Stomach (tissue), 9 donors: ENCODE measurements around the gene EOLA2. TPM values are rescaled to one million over a fixed set of nuclear protein-coding genes. Genes with fewer than 3 reads are reported as not detected.
"Not testable (repeated sequence)": the region's sequence is repeated elsewhere in the genome, so short reads cannot be mapped to it uniquely, and the experiment has no call there.

Source experiments
- DNase-seq, 2 donors: peaks; one replicate each; pipeline versions ENCODE4 v3.0.0 to v3.0.0-alpha.2; 2013 to 2019
- H3K27ac ChIP-seq, 5 donors: fragments of 200-600 bp in 4 of 5; sonication (generic) in 4 of 5; one replicate each; pipeline ENCODE4 v1.5.1; 2013 to 2019; ENCODE audit warnings: mild to moderate bottlenecking in 1 of 5, moderate library complexity in 1 of 5
- H3K27me3 ChIP-seq, 3 donors: fragments of 200-600 bp; sonication (generic); one replicate each; pipeline ENCODE4 v1.5.1; 2017 to 2019; ENCODE audit warnings: mixed run types in 1 of 3
- H3K36me3 ChIP-seq, 4 donors: fragments of 200-600 bp; sonication (generic); 1 replicate in 3 of 4; 2 replicates in 1 of 4; pipeline ENCODE4 v1.5.1; 2016 to 2019
- H3K4me1 ChIP-seq, 4 donors: fragments of 200-600 bp; sonication (generic); one replicate each; pipeline ENCODE4 v1.5.1; 2016 to 2019
- H3K4me3 ChIP-seq, 4 donors: fragments of 200-600 bp; sonication (generic) in 3 of 4; one replicate each; pipeline ENCODE4 v1.5.1; 2016 to 2019; ENCODE audit warnings: mild to moderate bottlenecking in 1 of 4
- H3K9me3 ChIP-seq, 4 donors: fragments of 200-600 bp; sonication (generic); one replicate each; pipeline ENCODE4 v1.5.1; 2016 to 2019
- CTCF ChIP-seq, 7 experiments: fragments of 450-650 bp in 4 of 7; fragments of 200-600 bp in 3 of 7; sonication (generic) in 3 of 7; IDR thresholded peaks; one replicate each; pipeline ENCODE4 v1.5.1; 2016 to 2019; ENCODE audit warnings: antibody characterized with exemption in 7 of 7, control low read depth in 2 of 7, mild to moderate bottlenecking in 1 of 7
- EP300 ChIP-seq: sonication (generic); formaldehyde crosslinking; IDR thresholded peaks from one replicate; pipeline ENCODE4 v1.6.1; 2017; ENCODE audit warnings: antibody characterized with exemption
- POLR2A ChIP-seq, 4 donors: fragments of 450-650 bp; IDR thresholded peaks; one replicate each; pipeline ENCODE4 v1.6.1; 2016; ENCODE audit warnings: antibody characterized with exemption in 4 of 4, control low read depth in 2 of 4, mild to moderate bottlenecking in 1 of 4, moderate library complexity in 1 of 4
- POLR2AphosphoS5 ChIP-seq, 3 donors: sonication (generic); formaldehyde crosslinking; IDR thresholded peaks; one replicate each; pipeline ENCODE4 v1.6.1; 2016; ENCODE audit warnings: antibody characterized with exemption in 3 of 3
- whole genome bisulfite sequencing, 5 donors: extraction: QIAGEN DNeasy Blood & Tissue Kit in 3 of 5; methylation state at CpG; one replicate each; pipeline versions ENCODE4 v1.1.5 to v1.1.7; 2013 to 2018; 5-methylcytosine and 5-hydroxymethylcytosine counted together
- intact Hi-C: fragments of 100-400 bp; cut with DNase I; formaldehyde crosslinking; loops from one replicate; pipeline ENCODE4 v1.15.1; 2023; ENCODE audit warnings: low total_unique reads
- polyA plus RNA-seq, 3 donors: library from polyadenylated mRNA; stranded (reverse); fragments of 200-250 nt; gene quantifications; one replicate each; pipeline ENCODE4 v1.2.3, GENCODE V29; 2013
- total RNA-seq, 5 donors: library from RNA; depleted of rRNA; stranded (reverse); fragments of >200 nt; gene quantifications; one replicate each; pipeline versions ENCODE4 v1.1.0 to v1.2.3, GENCODE V29; 2014 to 2016
- donor health status: healthy with polysubstance abuse.
- donor health status: Bipolar disorder and iron deficiency.
- donor health status: healthy.

Gene EOLA2
- total and polyA plus RNA-seq, 8 donors = 4.9 to 106 (median 22.9) TPM

GRCh38 chrX:149908308-149908707, 30.0 kb downstream of the EOLA2 start:
- Histone ChIP-seq H3K4me1 (no peaks in the 10 kb centered on the region), H3K27ac (no peak overlapping the region), H3K36me3 (no peaks in the 10 kb centered on the region), H3K9me3 (no peaks in the 10 kb centered on the region), H3K4me3 (no peak overlapping the region), H3K27me3 (no peaks in the 10 kb centered on the region)
- TF ChIP-seq CTCF (IDR thresholded peaks at IDR 0.05) (no peak), POLR2A (IDR thresholded peaks at IDR 0.05) (no peak), POLR2AphosphoS5 (IDR thresholded peaks at IDR 0.05) (no peak), EP300 (no peak)
- intact Hi-C loops = no loop called here
- DNase-seq = no peak
- WGBS, 5 donors = 86 to 96% (median 87%) methylated on average over 3 of the region's 3 CpGs

DNA sequence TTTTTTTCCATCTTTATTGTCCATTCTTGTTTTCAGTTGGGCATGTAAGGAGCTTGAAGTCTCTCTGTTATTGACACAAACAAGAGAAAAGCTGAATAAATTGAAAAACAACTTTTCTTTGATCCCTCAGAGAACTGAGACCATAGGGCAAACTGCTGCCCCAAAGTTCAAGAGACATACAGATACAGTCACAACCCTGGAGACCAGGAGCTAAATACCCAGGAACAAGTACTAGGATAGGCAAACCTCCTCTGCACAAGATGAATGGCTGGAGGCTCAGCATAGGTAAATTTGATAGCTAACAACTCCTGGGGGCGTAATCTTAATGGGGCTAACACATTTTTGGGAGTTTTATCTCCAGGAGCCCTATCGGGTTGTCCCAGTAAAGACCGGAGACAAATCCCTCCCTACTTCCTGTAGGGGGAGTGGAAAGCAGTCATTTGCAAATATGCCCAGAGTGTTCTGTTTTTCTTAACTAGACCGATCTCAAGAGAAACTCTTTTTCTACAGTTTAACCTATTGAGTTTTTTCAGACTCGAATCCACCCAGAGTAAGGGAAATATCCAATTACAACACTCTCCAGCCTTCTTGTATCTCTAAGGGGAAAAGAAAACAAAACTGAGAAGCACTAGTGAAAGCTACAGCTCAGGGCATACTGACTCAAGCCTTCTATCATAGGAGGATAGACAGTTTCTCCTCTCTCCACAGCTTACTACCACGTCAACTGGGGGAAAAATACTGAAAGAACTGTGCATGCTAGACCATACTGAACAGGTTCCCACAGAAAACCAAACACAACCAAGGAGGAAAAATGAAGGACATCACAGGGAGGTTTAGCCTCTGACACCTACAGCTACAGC, 34.2 kb downstream of the EOLA2 start:
- intact Hi-C loops = no loop called here
- H3K4me3 ChIP-seq = peak overlapping the region in 2 of 4 donors; percentile 7 to 18
- H3K27me3 ChIP-seq = no peaks in the 10 kb centered on the region
- DNase-seq = no peak
- H3K27ac ChIP-seq = no peak overlapping the region
- peaks cover 0 to under 1% (median 0%) of the 10 kb centered on the region in 4 donors for H3K9me3 ChIP-seq
- no peaks in the 10 kb centered on the region for H3K36me3 ChIP-seq
- no peak for TF ChIP-seq POLR2AphosphoS5 (IDR thresholded peaks at IDR 0.05)
- no peak for TF ChIP-seq EP300
- TF ChIP-seq CTCF (IDR thresholded peaks at IDR 0.05) = no peak
- no peak for TF ChIP-seq POLR2A (IDR thresholded peaks at IDR 0.05)
- WGBS, 5 donors = 6 to 39% (median 14%) methylated on average over 6 of the region's 6 CpGs
- no peaks in the 10 kb centered on the region for H3K4me1 ChIP-seq

DNA sequence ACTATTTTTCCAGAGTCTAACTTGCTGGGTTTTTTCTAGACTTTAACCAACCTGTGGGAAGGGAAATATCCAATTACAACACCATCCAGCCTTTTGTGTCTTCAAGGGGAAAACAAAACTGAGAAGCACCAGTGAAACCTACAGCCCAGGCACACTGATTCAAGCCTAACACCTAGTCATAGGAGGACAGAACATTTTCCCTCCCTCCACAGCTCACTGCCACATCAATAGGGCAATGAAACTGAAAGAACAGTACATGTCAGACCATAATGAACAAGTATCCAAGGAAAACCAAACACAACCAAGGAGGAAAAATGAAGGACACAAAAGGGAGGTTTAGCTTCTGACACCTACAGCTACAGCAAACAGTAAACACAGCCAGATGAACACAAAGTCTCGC, 39.7 kb downstream of the EOLA2 start:
- no peak overlapping the region for H3K27ac ChIP-seq
- DNase-seq = no peak
- intact Hi-C loops = no loop called here
- H3K9me3 ChIP-seq = peaks cover 0 to 9% (median 0%) of the 10 kb centered on the region in 4 donors
- WGBS, 5 donors = 45 to 90% (median 67%) methylated on average over 1 of the region's 1 CpG
- no peaks in the 10 kb centered on the region for H3K27me3 ChIP-seq
- no peaks in the 10 kb centered on the region for H3K4me1 ChIP-seq
- H3K4me3 ChIP-seq = no peak overlapping the region
- TF ChIP-seq POLR2AphosphoS5 (IDR thresholded peaks at IDR 0.05) (no peak), POLR2A (IDR thresholded peaks at IDR 0.05) (no peak), EP300 (no peak), CTCF (IDR thresholded peaks at IDR 0.05) (no peak)
- no peaks in the 10 kb centered on the region for H3K36me3 ChIP-seq

DNA sequence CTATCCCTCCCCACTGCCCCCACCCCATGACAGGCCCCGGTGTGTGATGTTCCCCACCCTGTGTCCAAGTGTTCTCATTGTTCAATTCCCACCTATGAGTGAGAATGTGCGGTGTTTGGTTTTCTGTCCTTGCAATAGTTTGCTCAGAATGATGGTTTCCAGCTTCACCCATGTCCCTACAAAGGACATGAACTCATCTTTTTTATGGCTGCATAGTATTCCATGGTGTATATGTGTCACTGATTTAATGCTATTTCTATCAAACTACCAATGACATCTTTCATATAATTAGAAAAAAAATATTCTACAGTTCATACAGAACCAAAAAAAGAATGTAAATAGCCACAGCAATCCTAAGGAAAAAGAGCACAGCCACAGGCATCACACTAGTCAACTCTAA, 47.5 kb downstream of the EOLA2 start:
- H3K4me3 ChIP-seq, H3K36me3 ChIP-seq, H3K4me1 ChIP-seq, H3K9me3 ChIP-seq, intact Hi-C loops, H3K27ac ChIP-seq, H3K27me3 ChIP-seq, DNase-seq: not testable (repeated sequence)
- WGBS, 5 donors = 70 to 100% (median 84%) methylated on average over 1 to 2 of the region's 2 CpGs

Other genes starting within 250 kb of the EOLA2 start
- not detected for gene MAGEA11, start 226.4 kb downstream of the EOLA2 start, total RNA-seq
- gene MAGEA11, start 226.4 kb downstream of the EOLA2 start, polyA plus RNA-seq = not detected
- gene HSFX1, start 164.4 kb downstream of the EOLA2 start, total RNA-seq = 1 to 10 TPM in 1 of 5 donors, under 1 TPM in 1, not detected in 3; 0.37 to 1.3 TPM
- gene HSFX1, start 164.4 kb downstream of the EOLA2 start, polyA plus RNA-seq = not detected
- not detected for gene MAGEA9, start 156.6 kb downstream of the EOLA2 start, total RNA-seq
- gene MAGEA9, start 156.6 kb downstream of the EOLA2 start, polyA plus RNA-seq = not detected
- not detected for gene MAGEA8, start 57.3 kb downstream of the EOLA2 start, total RNA-seq
- gene MAGEA8, start 57.3 kb downstream of the EOLA2 start, polyA plus RNA-seq = not detected
- gene HSFX4, start 8.9 kb downstream of the EOLA2 start, total RNA-seq = not detected
- gene HSFX4, start 8.9 kb downstream of the EOLA2 start, polyA plus RNA-seq = not detected